ENCODE data around the gene FURIN.

- TF ChIP-seq POLR2A (IDR thresholded peaks at IDR 0.05): no peak
- no peak for TF ChIP-seq CTCF (IDR thresholded peaks at IDR 0.05)
Observed at GRCh38 chr15:90837094-90837493, 31.3 kb upstream of the FURIN start.

Measured in uterus (tissue), 2 donors.